Peyer's patch (tissue), 4 donors: ENCODE results near the gene ZNF205.

Source experiments
- POLR2A ChIP-seq, 2 donors: fragments of 450-650 bp; IDR thresholded peaks; one replicate each; pipeline ENCODE4 v1.5.1; 2017; ENCODE audit warnings: antibody characterized with exemption in 2 of 2, mild to moderate bottlenecking in 2 of 2, moderate library complexity in 2 of 2
- TF ChIP-seq, protein P1 (sequence below), 6 experiments: fragments of 450-650 bp in 4 of 6; fragments of 200-600 bp in 2 of 6; sonication (generic) in 1 of 6; IDR thresholded peaks; one replicate each; pipeline ENCODE4 v1.5.1; 2017 to 2019; ENCODE audit warnings: antibody characterized with exemption in 6 of 6, mild to moderate bottlenecking in 3 of 6, moderate library complexity in 1 of 6

DNA sequence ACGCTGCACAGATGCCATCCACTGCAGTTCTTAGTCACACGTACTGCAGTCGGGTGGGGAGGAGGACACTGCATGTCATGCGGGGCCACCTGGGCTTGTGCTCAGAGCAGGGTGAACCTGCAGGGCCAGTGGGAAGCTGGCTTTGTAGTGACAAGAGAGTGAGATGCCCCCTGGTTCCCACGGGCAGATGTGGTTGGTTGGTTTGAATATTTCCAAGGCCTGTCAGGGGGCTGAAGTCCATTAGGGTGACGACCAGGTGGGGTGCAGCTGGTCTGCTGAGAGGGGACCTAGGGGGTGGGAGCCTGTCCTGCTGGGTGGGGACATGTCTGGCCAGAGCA, 36.8 kb downstream of the ZNF205 start:
- no peak for TF ChIP-seq POLR2A (IDR thresholded peaks at IDR 0.05)
- TF ChIP-seq, protein P1, sequence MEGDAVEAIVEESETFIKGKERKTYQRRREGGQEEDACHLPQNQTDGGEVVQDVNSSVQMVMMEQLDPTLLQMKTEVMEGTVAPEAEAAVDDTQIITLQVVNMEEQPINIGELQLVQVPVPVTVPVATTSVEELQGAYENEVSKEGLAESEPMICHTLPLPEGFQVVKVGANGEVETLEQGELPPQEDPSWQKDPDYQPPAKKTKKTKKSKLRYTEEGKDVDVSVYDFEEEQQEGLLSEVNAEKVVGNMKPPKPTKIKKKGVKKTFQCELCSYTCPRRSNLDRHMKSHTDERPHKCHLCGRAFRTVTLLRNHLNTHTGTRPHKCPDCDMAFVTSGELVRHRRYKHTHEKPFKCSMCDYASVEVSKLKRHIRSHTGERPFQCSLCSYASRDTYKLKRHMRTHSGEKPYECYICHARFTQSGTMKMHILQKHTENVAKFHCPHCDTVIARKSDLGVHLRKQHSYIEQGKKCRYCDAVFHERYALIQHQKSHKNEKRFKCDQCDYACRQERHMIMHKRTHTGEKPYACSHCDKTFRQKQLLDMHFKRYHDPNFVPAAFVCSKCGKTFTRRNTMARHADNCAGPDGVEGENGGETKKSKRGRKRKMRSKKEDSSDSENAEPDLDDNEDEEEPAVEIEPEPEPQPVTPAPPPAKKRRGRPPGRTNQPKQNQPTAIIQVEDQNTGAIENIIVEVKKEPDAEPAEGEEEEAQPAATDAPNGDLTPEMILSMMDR (IDR thresholded peaks at IDR 0.05) = no peak
